ENCODE measurements around the gene TBCD. TPM values are rescaled to one million over a fixed set of nuclear protein-coding genes. Genes with fewer than 3 reads are reported as not detected.

The TBCD gene
- total RNA-seq, 1 donor from 2014 or later: 49.9 TPM

- H3K27ac Mint-ChIP-seq: no peak overlapping the region
- H3K27me3 Mint-ChIP-seq: no peaks in the 10 kb centered on the region
- ATAC-seq (ENCODE audit: low read depth): no peak
- intact Hi-C loops (cut with micrococcal nuclease): no loop called here
- no peak for DNase-seq
- ChIA-PET POLR2A (no interaction called here), CTCF (no interaction called here)
- peaks cover 32% of the 10 kb centered on the region for H3K36me3 Mint-ChIP-seq (ENCODE audit: low read depth)
- TF ChIP-seq CTCF (IDR thresholded peaks at IDR 0.05): no peak
- H3K4me3 Mint-ChIP-seq: no peak overlapping the region
- no peaks in the 10 kb centered on the region for H3K9me3 Mint-ChIP-seq
- peaks cover 11% of the 10 kb centered on the region for H3K4me1 Mint-ChIP-seq
Measured at GRCh38 chr17:82920715-82921114, 168.8 kb downstream of the TBCD start.

GRCh38 chr17:82921426-82921825 lies 169.6 kb downstream of the TBCD start:
- Mint-ChIP-seq H3K9me3 (no peaks in the 10 kb centered on the region), H3K27me3 (no peaks in the 10 kb centered on the region), H3K4me1 (peaks cover 4% of the 10 kb centered on the region), H3K27ac (no peak overlapping the region), H3K4me3 (no peak overlapping the region), H3K36me3 (ENCODE audit: low read depth) (peaks cover 35% of the 10 kb centered on the region)
- CTCF ChIA-PET: no interaction called here
- intact Hi-C loops (cut with micrococcal nuclease): no loop called here
- ATAC-seq (ENCODE audit: low read depth) (no peak), DNase-seq (no peak)
- TF ChIP-seq CTCF (IDR thresholded peaks at IDR 0.05): no peak
- POLR2A ChIA-PET: no interaction called here

- ChIA-PET POLR2A (no interaction called here), CTCF (no interaction called here)
- Mint-ChIP-seq H3K4me3 (no peak overlapping the region), H3K27me3 (no peaks in the 10 kb centered on the region), H3K9me3 (no peaks in the 10 kb centered on the region), H3K4me1 (no peaks in the 10 kb centered on the region), H3K27ac (no peak overlapping the region), H3K36me3 (ENCODE audit: low read depth) (peaks cover 48% of the 10 kb centered on the region)
- DNase-seq: no peak
- no peak for ATAC-seq (ENCODE audit: low read depth)
- intact Hi-C loops (cut with micrococcal nuclease): no loop called here
- TF ChIP-seq CTCF (IDR thresholded peaks at IDR 0.05): no peak
Measured at GRCh38 chr17:82922646-82923045, 170.8 kb downstream of the TBCD start.

- intact Hi-C loops (cut with micrococcal nuclease): no loop called here
- Mint-ChIP-seq H3K36me3 (ENCODE audit: low read depth) (peaks cover 52% of the 10 kb centered on the region), H3K4me3 (no peak overlapping the region), H3K27ac (no peak overlapping the region), H3K27me3 (no peaks in the 10 kb centered on the region), H3K9me3 (no peaks in the 10 kb centered on the region), H3K4me1 (no peaks in the 10 kb centered on the region)
- no peak for ATAC-seq (ENCODE audit: low read depth)
- DNase-seq: no peak
- ChIA-PET CTCF (no interaction called here), POLR2A (no interaction called here)
- no peak for TF ChIP-seq CTCF (IDR thresholded peaks at IDR 0.05)
Measured at GRCh38 chr17:82923366-82924113, 171.7 kb downstream of the TBCD start.

- DNase-seq: no peak
- Mint-ChIP-seq H3K9me3 (no peaks in the 10 kb centered on the region), H3K4me1 (no peaks in the 10 kb centered on the region), H3K27me3 (no peaks in the 10 kb centered on the region), H3K36me3 (ENCODE audit: low read depth) (peaks cover 54% of the 10 kb centered on the region), H3K27ac (no peak overlapping the region), H3K4me3 (no peak overlapping the region)
- CTCF ChIA-PET: no interaction called here
- POLR2A ChIA-PET: no interaction called here
- no peak for ATAC-seq (ENCODE audit: low read depth)
- intact Hi-C loops (cut with micrococcal nuclease): no loop called here
- TF ChIP-seq CTCF (IDR thresholded peaks at IDR 0.05): no peak
Measured at GRCh38 chr17:82924214-82924613, 172.3 kb downstream of the TBCD start.

All from activated B cell treated with CpG ODN at 0.5 μM for 24 hours (primary cell).